ENCODE measurements around the gene MOB2.

- TF ChIP-seq CTCF (IDR thresholded peaks at IDR 0.05; ENCODE audit: insufficient read depth, low read depth, low read length) (no peak), EZH2 (IDR thresholded peaks at IDR 0.05; ENCODE audit: insufficient read depth, low read length) (no peak)
These were observed 44.4 kb downstream of the MOB2 start for GRCh38 chr11:1442163-1442562.
